Breast epithelium (tissue), 4 donors: ENCODE measurements around the gene TMEM74B. TPM values are rescaled to one million over a fixed set of nuclear protein-coding genes. Genes with fewer than 3 reads are reported as not detected.

Experiments
- DNase-seq, 2 donors: peaks; one replicate each; pipeline ENCODE4 v3.0.0-alpha.2; 2019; ENCODE audit warnings: low spot score in 2 of 2
- H3K27ac ChIP-seq, 2 donors: fragments of 200-600 bp; sonication (generic) in 1 of 2; one replicate each; pipeline ENCODE4 v1.5.1; 2016 to 2019; ENCODE audit warnings: mild to moderate bottlenecking in 1 of 2
- H3K27me3 ChIP-seq, 2 donors: fragments of 200-600 bp; sonication (generic) in 1 of 2; one replicate each; pipeline versions ENCODE4 v1.5.1 to v1.6.0; 2017 to 2019; ENCODE audit warnings: control low read depth in 1 of 2, mild to moderate bottlenecking in 1 of 2
- H3K36me3 ChIP-seq: fragments of 200-600 bp; one replicate; pipeline ENCODE4 v1.5.1; 2019
- H3K4me1 ChIP-seq, 2 donors: fragments of 200-600 bp; sonication (generic); one replicate each; pipeline ENCODE4 v1.5.1; 2016 to 2019; ENCODE audit warnings: control low read depth in 1 of 2
- H3K4me3 ChIP-seq, 3 donors: fragments of 200-600 bp; sonication (generic); 1 replicate in 2 of 3; 2 replicates in 1 of 3; pipeline ENCODE4 v1.5.1; 2016 to 2019; ENCODE audit warnings: mild to moderate bottlenecking in 3 of 3, moderate library complexity in 2 of 3
- H3K9me3 ChIP-seq, 2 donors: fragments of 200-600 bp; sonication (generic) in 1 of 2; one replicate each; pipeline ENCODE4 v1.5.1; 2016 to 2019; ENCODE audit warnings: control low read depth in 1 of 2
- CTCF ChIP-seq, 3 donors: fragments of 450-650 bp; IDR thresholded peaks; one replicate each; pipeline ENCODE4 v1.5.1; 2016 to 2017; ENCODE audit warnings: antibody characterized with exemption in 3 of 3, mild to moderate bottlenecking in 3 of 3, moderate library complexity in 3 of 3
- POLR2A ChIP-seq: fragments of 450-650 bp; IDR thresholded peaks from one replicate; pipeline ENCODE4 v1.6.1; 2016; ENCODE audit warnings: antibody characterized with exemption, mild to moderate bottlenecking, moderate library complexity
- POLR2AphosphoS5 ChIP-seq, 3 donors: sonication (generic); formaldehyde crosslinking; IDR thresholded peaks; one replicate each; pipeline ENCODE4 v1.6.1; 2017; ENCODE audit warnings: antibody characterized with exemption in 3 of 3
- intact Hi-C: fragments of 100-400 bp; cut with DNase I; formaldehyde crosslinking; loops from one replicate; pipeline ENCODE4 v1.15.1; 2023; ENCODE audit warnings: low total_unique reads
- total RNA-seq, 3 donors: library from RNA; depleted of rRNA; stranded (reverse); fragments of >200 nt; gene quantifications; one replicate each; pipeline ENCODE4 v1.1.0, GENCODE V29; 2016

Gene TMEM74B
- total RNA-seq, 3 donors from 2014 or later: 0.73 to 4.3 (median 1.1) TPM

DNA sequence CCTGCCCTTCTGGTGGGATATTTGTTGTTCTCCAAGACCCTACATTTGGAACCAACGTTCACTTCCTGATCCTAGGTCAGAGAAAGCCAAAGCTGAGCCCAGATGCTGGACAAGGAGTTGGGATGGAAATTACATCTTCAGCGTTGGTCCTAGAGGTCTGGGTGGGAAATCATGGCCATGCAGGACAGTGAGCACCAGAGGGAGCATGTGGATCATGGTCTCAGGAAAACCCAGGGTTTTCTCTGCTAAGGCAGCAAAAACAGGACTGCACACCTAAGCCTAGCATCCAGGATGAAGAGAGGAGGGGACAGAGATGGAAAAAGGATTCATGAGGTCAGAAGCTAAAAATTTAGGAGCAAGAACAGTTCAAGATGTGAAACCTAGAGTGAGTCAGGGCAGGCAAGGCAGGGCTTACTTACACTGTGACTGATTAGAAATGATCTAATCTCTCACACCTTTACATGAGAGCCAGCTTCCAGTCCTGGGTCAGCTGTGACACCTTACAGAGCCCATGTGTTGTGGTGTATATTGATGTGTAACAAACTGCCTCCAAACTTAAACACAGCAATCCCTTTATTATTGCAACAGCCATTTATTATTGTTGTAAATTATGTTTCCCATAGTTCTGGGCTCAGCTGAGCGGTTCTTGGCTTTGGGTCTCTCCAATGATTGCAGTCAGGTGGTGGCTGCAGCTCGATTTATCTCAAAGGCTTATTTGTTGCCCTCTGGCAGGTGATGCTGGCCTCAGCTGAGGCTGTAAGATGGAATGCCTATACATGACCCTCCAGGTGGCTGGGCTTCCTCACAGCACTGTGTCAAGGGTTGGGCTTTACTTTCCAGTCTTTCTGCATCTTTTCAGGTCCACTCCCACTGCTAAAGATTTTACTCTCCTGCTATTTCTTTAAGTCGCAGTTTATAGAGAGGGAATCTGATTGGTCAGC lies 24.9 kb upstream of the TMEM74B start:
- DNase-seq: no peak
- H3K36me3 ChIP-seq: no peaks in the 10 kb centered on the region
- no peaks in the 10 kb centered on the region for H3K4me1 ChIP-seq
- H3K27ac ChIP-seq: no peak overlapping the region
- no peak for TF ChIP-seq POLR2AphosphoS5 (IDR thresholded peaks at IDR 0.05)
- TF ChIP-seq POLR2A: no peak
- no peak for TF ChIP-seq CTCF (IDR thresholded peaks at IDR 0.05)
- H3K4me3 ChIP-seq: no peak overlapping the region
- H3K9me3 ChIP-seq: no peaks in the 10 kb centered on the region
- peaks cover 0 to 5% of the 10 kb centered on the region in 2 donors for H3K27me3 ChIP-seq
- intact Hi-C loops: no loop called here

GRCh38 chr20:1207293-1207878 lies 22.6 kb upstream of the TMEM74B start:
- no peak for DNase-seq
- H3K4me1 ChIP-seq: no peaks in the 10 kb centered on the region
- intact Hi-C loops: no loop called here

DNA sequence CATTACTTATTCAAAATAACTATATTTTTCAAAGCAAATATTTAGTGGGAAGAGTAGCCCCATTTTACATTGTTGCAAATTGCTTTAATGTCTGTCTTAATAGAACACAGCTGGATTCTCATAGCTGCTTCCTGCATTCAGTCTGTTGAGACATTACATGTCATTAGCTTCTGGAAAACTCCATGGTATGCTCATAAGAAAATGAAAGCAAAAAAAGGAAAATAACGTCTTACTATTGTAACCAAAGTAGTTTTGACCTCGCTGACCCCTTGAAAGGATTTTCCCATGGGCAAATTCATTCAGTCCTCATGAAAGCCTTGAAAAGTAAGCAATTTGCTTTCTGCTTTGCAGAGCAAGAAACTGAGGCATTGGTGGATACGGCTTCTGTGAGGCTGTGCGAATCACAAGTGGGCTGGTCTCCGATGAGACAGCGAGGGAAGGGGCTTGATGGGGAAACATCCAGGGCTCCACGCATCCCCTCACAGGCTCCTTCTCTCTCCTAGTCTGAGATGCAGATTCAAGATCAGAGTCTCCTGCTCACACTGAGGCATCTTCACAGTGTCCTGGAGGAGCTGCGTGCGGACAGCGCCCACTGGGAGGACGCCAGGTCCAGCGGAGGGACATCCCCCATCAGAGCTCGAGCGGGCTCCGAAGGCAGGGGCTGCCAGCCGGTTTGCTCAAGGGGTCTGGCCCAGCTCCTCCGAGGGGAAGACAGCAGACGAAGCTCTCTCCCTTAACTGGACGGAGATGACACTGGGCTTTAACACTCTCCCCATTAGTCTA lies 21.8 kb upstream of the TMEM74B start:
- Histone ChIP-seq H3K27me3 (no peaks in the 10 kb centered on the region), H3K4me3 (no peak overlapping the region), H3K4me1 (no peaks in the 10 kb centered on the region), H3K9me3 (no peaks in the 10 kb centered on the region), H3K36me3 (no peaks in the 10 kb centered on the region), H3K27ac (no peak overlapping the region)
- no peak for DNase-seq
- intact Hi-C loops: no loop called here
- TF ChIP-seq POLR2A (no peak), CTCF (IDR thresholded peaks at IDR 0.05) (no peak), POLR2AphosphoS5 (IDR thresholded peaks at IDR 0.05) (no peak)

More at GRCh38 chr20:1207293-1207878, 22.6 kb upstream of the TMEM74B start:
- no peak overlapping the region for H3K4me3 ChIP-seq
- H3K36me3 ChIP-seq: no peaks in the 10 kb centered on the region
- peaks cover 0 to 5% of the 10 kb centered on the region in 2 donors for H3K27me3 ChIP-seq
- no peak for TF ChIP-seq POLR2A
- TF ChIP-seq CTCF (IDR thresholded peaks at IDR 0.05): no peak
- TF ChIP-seq POLR2AphosphoS5 (IDR thresholded peaks at IDR 0.05): no peak
- no peaks in the 10 kb centered on the region for H3K9me3 ChIP-seq
- H3K27ac ChIP-seq: no peak overlapping the region

DNA sequence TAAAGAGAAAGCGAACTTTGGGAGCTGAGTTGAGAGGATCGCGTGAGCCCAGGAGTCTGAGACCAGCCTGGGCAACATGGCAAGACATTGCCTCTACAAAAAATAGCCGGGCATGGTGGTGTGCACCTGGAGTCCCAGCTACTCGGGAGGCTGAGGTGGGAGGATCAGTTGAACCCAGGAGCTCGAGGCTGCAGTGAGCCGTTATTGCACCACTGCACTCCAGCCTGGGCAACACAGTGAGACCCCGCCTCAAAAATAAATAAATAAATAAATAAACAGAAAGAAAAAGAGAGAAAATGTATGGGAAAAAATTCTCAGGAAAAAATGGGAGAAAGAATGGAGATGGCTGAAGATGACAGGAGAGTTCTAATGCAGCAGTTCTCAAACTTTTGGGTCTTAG lies 21.0 kb upstream of the TMEM74B start:
- no peak for DNase-seq
- H3K4me3 ChIP-seq: no peak overlapping the region
- no peaks in the 10 kb centered on the region for H3K9me3 ChIP-seq
- no peaks in the 10 kb centered on the region for H3K27me3 ChIP-seq
- H3K27ac ChIP-seq: no peak overlapping the region
- H3K36me3 ChIP-seq: no peaks in the 10 kb centered on the region
- H3K4me1 ChIP-seq: no peaks in the 10 kb centered on the region
- intact Hi-C loops: no loop called here
- TF ChIP-seq POLR2AphosphoS5 (IDR thresholded peaks at IDR 0.05): no peak
- no peak for TF ChIP-seq POLR2A
- TF ChIP-seq CTCF (IDR thresholded peaks at IDR 0.05): no peak
